ENCODE measurements around the gene TENT4A.

DNA sequence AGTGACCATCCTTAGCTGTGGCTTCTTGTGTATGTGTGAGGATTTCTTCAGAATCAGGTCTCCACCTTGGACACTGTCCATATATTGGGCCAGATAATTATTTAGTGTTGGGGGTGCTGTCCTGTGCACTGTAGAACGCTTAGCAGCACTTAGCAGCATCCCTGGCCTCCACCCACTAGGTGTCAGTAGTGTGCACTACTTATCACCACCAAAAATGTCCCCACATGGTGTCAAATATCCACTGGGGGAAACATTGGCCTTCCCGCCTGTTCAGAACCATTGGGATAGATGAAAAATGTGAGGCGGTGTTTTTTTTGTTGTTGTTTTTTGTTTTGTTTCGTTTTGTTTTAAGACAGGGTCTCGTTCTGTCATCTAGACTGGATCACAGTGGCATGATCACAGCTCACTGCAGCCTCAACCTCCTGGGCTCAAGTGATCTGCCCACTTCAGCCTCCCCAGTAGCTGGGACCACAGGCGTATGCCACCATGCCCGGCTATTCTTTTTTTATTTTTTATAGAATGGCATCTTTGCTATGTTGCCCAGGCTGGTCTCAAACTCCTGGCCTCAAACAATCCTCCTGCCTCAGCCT, 67.7 kb downstream of the TENT4A start:
- no peak for TF ChIP-seq POLR2A (IDR thresholded peaks at IDR 0.05)
- TF ChIP-seq, protein P1, sequence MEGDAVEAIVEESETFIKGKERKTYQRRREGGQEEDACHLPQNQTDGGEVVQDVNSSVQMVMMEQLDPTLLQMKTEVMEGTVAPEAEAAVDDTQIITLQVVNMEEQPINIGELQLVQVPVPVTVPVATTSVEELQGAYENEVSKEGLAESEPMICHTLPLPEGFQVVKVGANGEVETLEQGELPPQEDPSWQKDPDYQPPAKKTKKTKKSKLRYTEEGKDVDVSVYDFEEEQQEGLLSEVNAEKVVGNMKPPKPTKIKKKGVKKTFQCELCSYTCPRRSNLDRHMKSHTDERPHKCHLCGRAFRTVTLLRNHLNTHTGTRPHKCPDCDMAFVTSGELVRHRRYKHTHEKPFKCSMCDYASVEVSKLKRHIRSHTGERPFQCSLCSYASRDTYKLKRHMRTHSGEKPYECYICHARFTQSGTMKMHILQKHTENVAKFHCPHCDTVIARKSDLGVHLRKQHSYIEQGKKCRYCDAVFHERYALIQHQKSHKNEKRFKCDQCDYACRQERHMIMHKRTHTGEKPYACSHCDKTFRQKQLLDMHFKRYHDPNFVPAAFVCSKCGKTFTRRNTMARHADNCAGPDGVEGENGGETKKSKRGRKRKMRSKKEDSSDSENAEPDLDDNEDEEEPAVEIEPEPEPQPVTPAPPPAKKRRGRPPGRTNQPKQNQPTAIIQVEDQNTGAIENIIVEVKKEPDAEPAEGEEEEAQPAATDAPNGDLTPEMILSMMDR (IDR thresholded peaks at IDR 0.05), result no peak
